PC-9 (cell line): ENCODE results near the gene PRSS56. TPM values are rescaled to one million over a fixed set of nuclear protein-coding genes. Genes with fewer than 3 reads are reported as not detected.

Experiments used
- BruUV-seq: library from RNA; stranded (reverse); fragments of 400-500 nt; replicated peaks from 2 replicates; lab custom pipeline; 2021; lab: Mats Ljungman, UMichigan
- CTCF ChIA-PET: fragments of 300-600 bp; sonication (Branson Sonifier 250); formaldehyde crosslinking; loops from one replicate; lab custom pipeline; 2022; ENCODE audit warnings: antibody characterized with exemption; lab: Charles Lee
- POLR2A ChIA-PET: fragments of 300-600 bp; sonication (Branson Sonifier 250); formaldehyde crosslinking; loops from one replicate; lab custom pipeline; 2022; ENCODE audit warnings: antibody characterized with exemption; ENCODE audit not compliant: unreplicated experiment; lab: Charles Lee
- DNase-seq, 2 experiments: peaks; one replicate each; pipeline versions ENCODE4 v3.0.0 to v3.0.0-alpha.2; 2015 to 2022; ENCODE audit warnings: mixed read lengths in 1 of 2
- H2AFZ ChIP-seq: fragments of 200-600 bp; sonication (generic); 2 replicates; pipeline ENCODE4 v1.8.1; 2017; ENCODE audit warnings: antibody characterized with exemption
- H3F3A ChIP-seq: fragments of 200-600 bp; sonication (generic); 2 replicates; pipeline ENCODE4 v1.8.1; 2017; ENCODE audit warnings: antibody characterized with exemption, mild to moderate bottlenecking, low read depth; ENCODE audit not compliant: insufficient read depth
- H3K27ac ChIP-seq: fragments of 200-600 bp; sonication (generic); 2 replicates; pipeline ENCODE4 v1.6.1; 2016; ENCODE audit warnings: mixed run types
- H3K27me3 ChIP-seq: fragments of 200-600 bp; sonication (generic); 2 replicates; pipeline ENCODE4 v1.6.1; 2016; ENCODE audit warnings: low read depth, mixed run types; ENCODE audit not compliant: insufficient read depth
- H3K36me3 ChIP-seq: fragments of 200-600 bp; sonication (generic); 2 replicates; pipeline ENCODE4 v1.6.1; 2016; ENCODE audit warnings: low read depth, mixed run types
- H3K4me1 ChIP-seq: fragments of 200-600 bp; sonication (generic); replicated peaks from 2 replicates; pipeline ENCODE4 v1.6.1; 2016; ENCODE audit warnings: mixed run types; ENCODE audit not compliant: insufficient read depth
- H3K4me2 ChIP-seq: fragments of 200-600 bp; sonication (generic); 2 replicates; pipeline ENCODE4 v1.6.1; 2017; ENCODE audit warnings: mixed run types
- H3K4me3 ChIP-seq: fragments of 200-600 bp; sonication (generic); 2 replicates; pipeline ENCODE4 v1.6.1; 2016; ENCODE audit warnings: mixed run types
- H3K79me2 ChIP-seq: fragments of 200-600 bp; sonication (generic); 2 replicates; pipeline ENCODE4 v1.6.1; 2017; ENCODE audit warnings: low read depth, mixed run types
- H3K9me2 ChIP-seq: fragments of 200-600 bp; sonication (generic); 2 replicates; pipeline ENCODE4 v1.8.1; 2017; ENCODE audit warnings: mild to moderate bottlenecking; ENCODE audit not compliant: insufficient read depth
- H3K9me3 ChIP-seq: fragments of 200-600 bp; sonication (generic); 2 replicates; pipeline ENCODE4 v1.8.1; 2016; ENCODE audit warnings: low read depth; ENCODE audit not compliant: insufficient read depth
- H4K20me1 ChIP-seq: fragments of 200-600 bp; sonication (generic); 2 replicates; pipeline ENCODE4 v1.8.1; 2017; ENCODE audit not compliant: insufficient read depth
- EZH2 ChIP-seq: fragments of 200-600 bp; sonication (generic); IDR thresholded peaks from 2 replicates; pipeline ENCODE4 v1.8.0; 2017; ENCODE audit warnings: antibody characterized with exemption, low read depth
- intact Hi-C: fragments of 100-400 bp; cut with micrococcal nuclease; formaldehyde crosslinking; loops from one replicate; pipeline ENCODE4 v1.10.0; 2022; ENCODE audit not compliant: unreplicated experiment
- total RNA-seq: library from RNA; stranded (reverse); gene quantifications from 2 replicates; pipeline ENCODE4 v1.2.3, GENCODE V29; 2021
- TF ChIP-seq, protein P1 (sequence below): fragments of 200-600 bp; sonication (generic); conservative IDR thresholded peaks from 2 replicates; pipeline ENCODE4 v1.6.1; 2017; ENCODE audit warnings: mixed run types, antibody characterized with exemption, mild to moderate bottlenecking, moderate library complexity

The PRSS56 gene
- total RNA-seq, 1 experiment from 2014 or later, result not detected

DNA sequence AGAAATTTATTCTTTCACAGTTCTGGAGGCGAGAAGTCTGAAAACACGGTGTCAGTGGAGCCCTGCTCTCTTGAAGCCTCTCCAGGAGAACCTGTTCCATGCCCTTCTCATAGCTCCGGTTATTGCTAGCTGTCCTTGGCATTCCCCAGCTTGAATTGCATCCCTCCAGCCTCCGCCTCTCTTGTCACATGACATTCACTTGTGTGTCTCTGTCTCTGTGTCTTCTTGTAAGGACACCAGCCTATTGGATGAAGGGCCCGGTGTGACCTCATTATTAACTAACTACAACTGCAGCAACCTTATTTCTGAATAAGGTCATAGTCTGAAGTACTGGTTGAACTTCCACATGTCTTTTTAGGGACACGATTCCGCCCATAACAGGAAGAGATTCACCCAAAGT is 4.5 kb upstream of the PRSS56 start:
- Histone ChIP-seq H4K20me1 (no peaks in the 10 kb centered on the region), H3K27ac (no peak overlapping the region), H3K9me2 (no peaks in the 10 kb centered on the region), H3F3A (no peaks in the 10 kb centered on the region), H3K4me2 (no peak overlapping the region), H2AFZ (no peak overlapping the region), H3K36me3 (no peaks in the 10 kb centered on the region), H3K4me1 (no peaks in the 10 kb centered on the region), H3K4me3 (no peak overlapping the region), H3K9me3 (no peaks in the 10 kb centered on the region), H3K79me2 (no peaks in the 10 kb centered on the region), H3K27me3 (peaks cover 23% of the 10 kb centered on the region)
- BruUV-seq, result no TSS peak
- POLR2A ChIA-PET, result no interaction called here
- CTCF ChIA-PET, result no interaction called here
- no peak for TF ChIP-seq EZH2
- TF ChIP-seq, protein P1, sequence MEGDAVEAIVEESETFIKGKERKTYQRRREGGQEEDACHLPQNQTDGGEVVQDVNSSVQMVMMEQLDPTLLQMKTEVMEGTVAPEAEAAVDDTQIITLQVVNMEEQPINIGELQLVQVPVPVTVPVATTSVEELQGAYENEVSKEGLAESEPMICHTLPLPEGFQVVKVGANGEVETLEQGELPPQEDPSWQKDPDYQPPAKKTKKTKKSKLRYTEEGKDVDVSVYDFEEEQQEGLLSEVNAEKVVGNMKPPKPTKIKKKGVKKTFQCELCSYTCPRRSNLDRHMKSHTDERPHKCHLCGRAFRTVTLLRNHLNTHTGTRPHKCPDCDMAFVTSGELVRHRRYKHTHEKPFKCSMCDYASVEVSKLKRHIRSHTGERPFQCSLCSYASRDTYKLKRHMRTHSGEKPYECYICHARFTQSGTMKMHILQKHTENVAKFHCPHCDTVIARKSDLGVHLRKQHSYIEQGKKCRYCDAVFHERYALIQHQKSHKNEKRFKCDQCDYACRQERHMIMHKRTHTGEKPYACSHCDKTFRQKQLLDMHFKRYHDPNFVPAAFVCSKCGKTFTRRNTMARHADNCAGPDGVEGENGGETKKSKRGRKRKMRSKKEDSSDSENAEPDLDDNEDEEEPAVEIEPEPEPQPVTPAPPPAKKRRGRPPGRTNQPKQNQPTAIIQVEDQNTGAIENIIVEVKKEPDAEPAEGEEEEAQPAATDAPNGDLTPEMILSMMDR, result no peak
- intact Hi-C loops, result no loop called here
- no peak for DNase-seq

DNA sequence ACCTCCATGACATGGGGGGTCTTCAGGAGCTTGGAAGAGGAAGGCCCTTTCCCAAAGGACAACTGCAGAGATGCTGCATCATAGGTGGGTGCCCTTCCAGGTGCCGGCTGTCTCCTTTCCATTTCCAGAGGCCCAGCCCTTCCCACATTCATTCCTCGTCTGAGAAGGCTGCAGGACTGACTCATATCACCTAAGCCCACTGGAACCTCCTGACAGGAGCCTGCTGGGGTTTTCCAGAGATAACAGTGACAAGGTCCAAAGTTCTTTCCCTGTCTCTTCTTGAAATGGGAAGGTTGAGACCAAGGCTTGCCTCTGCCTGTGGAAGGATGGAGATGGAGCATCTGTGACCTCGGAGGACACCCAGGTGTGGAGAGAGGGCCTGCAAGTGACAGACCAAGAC is 3.6 kb upstream of the PRSS56 start:
- BruUV-seq, result no TSS peak
- H3K9me3 ChIP-seq, result no peaks in the 10 kb centered on the region
- TF ChIP-seq, protein P1, result no peak
- TF ChIP-seq EZH2, result no peak
- ChIA-PET POLR2A (no interaction called here), CTCF (no interaction called here)
- no peaks in the 10 kb centered on the region for H3K36me3 ChIP-seq
- H3K27ac ChIP-seq, result no peak overlapping the region
- H3K4me3 ChIP-seq, result no peak overlapping the region
- intact Hi-C loops, result no loop called here
- no peaks in the 10 kb centered on the region for H3K4me1 ChIP-seq
- no peaks in the 10 kb centered on the region for H3K79me2 ChIP-seq
- H3K4me2 ChIP-seq, result no peak overlapping the region
- no peak for DNase-seq
- no peaks in the 10 kb centered on the region for H3F3A ChIP-seq
- no peak overlapping the region for H2AFZ ChIP-seq
- no peaks in the 10 kb centered on the region for H3K9me2 ChIP-seq
- no peaks in the 10 kb centered on the region for H4K20me1 ChIP-seq
- H3K27me3 ChIP-seq, result peaks cover 31% of the 10 kb centered on the region

DNA sequence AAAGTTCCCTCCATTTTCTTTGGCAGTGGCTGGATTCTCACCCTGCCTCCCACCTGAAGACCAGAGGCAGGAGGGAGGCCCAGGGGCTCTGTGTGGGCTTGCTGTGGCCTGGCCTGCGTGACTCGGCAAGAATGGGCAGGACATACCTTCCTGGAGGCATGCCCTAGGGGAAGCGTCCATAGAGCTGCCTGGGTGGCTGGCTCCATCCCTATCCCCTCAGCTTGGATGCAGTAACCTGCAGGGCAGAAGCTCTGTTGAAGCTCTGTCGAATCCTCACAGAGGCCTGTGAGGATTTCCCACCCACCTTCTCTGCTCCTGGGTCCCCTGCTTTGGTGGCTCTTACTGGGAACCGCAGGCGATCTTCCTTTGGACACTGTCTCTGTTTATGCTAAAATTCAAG is 1.3 kb upstream of the PRSS56 start:
- Histone ChIP-seq H3K4me3 (no peak overlapping the region), H3K9me3 (no peaks in the 10 kb centered on the region), H2AFZ (no peak overlapping the region), H3K9me2 (no peaks in the 10 kb centered on the region), H3K36me3 (no peaks in the 10 kb centered on the region), H3F3A (no peaks in the 10 kb centered on the region), H3K27ac (no peak overlapping the region), H3K4me1 (no peaks in the 10 kb centered on the region), H4K20me1 (no peaks in the 10 kb centered on the region), H3K4me2 (no peak overlapping the region), H3K27me3 (peaks cover 51% of the 10 kb centered on the region), H3K79me2 (no peaks in the 10 kb centered on the region)
- ChIA-PET CTCF (no interaction called here), POLR2A (interaction anchor here (0.5 kb wide), 1 partner anchor 793 kb away, joined by 4 read pairs; no protein-coding TSS in a partner anchor)
- no peak for DNase-seq
- no TSS peak for BruUV-seq
- intact Hi-C loops, result no loop called here
- TF ChIP-seq, protein P1, result no peak
- TF ChIP-seq EZH2, result no peak
